HEK293 (cell line): ENCODE data around the gene TRAF3.

ENCODE experiments used
- CTCF ChIA-PET: fragments of 350-600 bp; formaldehyde crosslinking; extraction: SDS; loops from one replicate; lab custom pipeline; 2021; ENCODE audit warnings: antibody characterized with exemption; lab: Yijun Ruan, JAX
- POLR2A ChIA-PET: fragments of 300-600 bp; formaldehyde crosslinking; extraction: SDS; loops from one replicate; lab custom pipeline; 2020; ENCODE audit warnings: antibody characterized with exemption, inconsistent platforms; lab: Yijun Ruan, JAX
- H3K27ac ChIP-seq: fragments of 200-500 bp; sonication (Bioruptor generic); 2 replicates; pipeline ENCODE4 v1.5.1; 2014; ENCODE audit warnings: low read depth, low read length, control low read depth, inconsistent platforms; ENCODE audit errors: extremely low read depth
- H3K36me3 ChIP-seq, 2 experiments: fragments of 200-500 bp in 1 of 2; sonication (Bioruptor generic) in 1 of 2; 1 replicate in 1 of 2; 2 replicates in 1 of 2; pipeline ENCODE4 v1.5.1; 2014 to 2017; ENCODE audit warnings: inconsistent platforms in 2 of 2, low read length in 2 of 2; ENCODE audit not compliant: control insufficient read depth in 2 of 2, insufficient read depth in 1 of 2
- H3K4me1 ChIP-seq: fragments of 200-500 bp; sonication (Bioruptor generic); 2 replicates; pipeline ENCODE4 v1.5.1; 2014; ENCODE audit warnings: mild to moderate bottlenecking, low read length, inconsistent platforms; ENCODE audit not compliant: control insufficient read depth, insufficient read depth
- H3K4me3 ChIP-seq: 2 replicates; pipeline ENCODE4 v1.5.1; 2011; ENCODE audit warnings: low read depth, mild to moderate bottlenecking, control low read depth, low read length, moderate library complexity
- H3K9me3 ChIP-seq: fragments of 200-500 bp; sonication (Bioruptor generic); 2 replicates; pipeline ENCODE4 v1.5.1; 2014; ENCODE audit warnings: low read depth, low read length, inconsistent platforms; ENCODE audit not compliant: control insufficient read depth, insufficient read depth
- KLF1 ChIP-seq: fragments of 450-650 bp; formaldehyde crosslinking; IDR thresholded peaks from 2 replicates; pipeline ENCODE4 v1.5.1; 2016; ENCODE audit warnings: missing biosample characterization, missing genetic modification characterization
- REPIN1 ChIP-seq: fragments of 450-650 bp; formaldehyde crosslinking; IDR thresholded peaks from 2 replicates; pipeline ENCODE4 v1.5.1; 2017; ENCODE audit warnings: missing biosample characterization, missing genetic modification characterization, low read depth
- ZNF354C ChIP-seq: fragments of 450-650 bp; formaldehyde crosslinking; IDR thresholded peaks from 2 replicates; pipeline ENCODE4 v1.5.1; 2016; ENCODE audit warnings: missing biosample characterization, missing genetic modification characterization, low read depth, borderline replicate concordance
- ZNF561 ChIP-seq: fragments of 450-650 bp; IDR thresholded peaks from 2 replicates; pipeline ENCODE4 v1.5.1; 2018; ENCODE audit warnings: missing biosample characterization, missing genetic modification characterization, borderline replicate concordance
- ZNF571 ChIP-seq: fragments of 450-650 bp; formaldehyde crosslinking; IDR thresholded peaks from 2 replicates; pipeline ENCODE4 v1.5.0; 2017; ENCODE audit warnings: missing biosample characterization, missing genetic modification characterization
- ZNF596 ChIP-seq: fragments of 450-650 bp; IDR thresholded peaks from 2 replicates; pipeline ENCODE4 v1.5.0; 2018; ENCODE audit warnings: missing biosample characterization, mild to moderate bottlenecking, missing genetic modification characterization, moderate library complexity
- ZNF623 ChIP-seq: fragments of 450-650 bp; formaldehyde crosslinking; IDR thresholded peaks from 2 replicates; pipeline ENCODE4 v1.5.1; 2016; ENCODE audit warnings: missing biosample characterization, missing genetic modification characterization
- ZNF843 ChIP-seq: fragments of 450-650 bp; formaldehyde crosslinking; IDR thresholded peaks from 2 replicates; pipeline ENCODE4 v1.5.1; 2016; ENCODE audit warnings: missing biosample characterization, missing genetic modification characterization
- TF ChIP-seq, protein P1 (sequence below): fragments of 450-650 bp; formaldehyde crosslinking; IDR thresholded peaks from 2 replicates; pipeline ENCODE4 v1.5.1; 2017; ENCODE audit warnings: missing biosample characterization, missing genetic modification characterization
- TF ChIP-seq, protein P2 (sequence below): fragments of 450-650 bp; formaldehyde crosslinking; IDR thresholded peaks from 2 replicates; pipeline ENCODE4 v1.5.1; 2016; ENCODE audit warnings: missing biosample characterization, missing genetic modification characterization
- TF ChIP-seq, protein P3 (sequence below): IDR thresholded peaks from 2 replicates; pipeline ENCODE4 v1.6.1; 2011; ENCODE audit warnings: mild to moderate bottlenecking, low read depth, low read length, borderline replicate concordance
- TF ChIP-seq, protein P4 (sequence below): sonication (generic); formaldehyde crosslinking; IDR thresholded peaks from 2 replicates; pipeline ENCODE4 v1.8.1; 2022; ENCODE audit warnings: mild to moderate bottlenecking, moderate library complexity, missing genetic modification reagents
- TF ChIP-seq, protein P5 (sequence below): fragments of 450-650 bp; formaldehyde crosslinking; IDR thresholded peaks from 2 replicates; pipeline ENCODE4 v1.5.1; 2016; ENCODE audit warnings: missing biosample characterization, missing genetic modification characterization
- TF ChIP-seq, protein P6 (sequence below): fragments of 450-650 bp; formaldehyde crosslinking; IDR thresholded peaks from 2 replicates; pipeline ENCODE4 v1.5.1; 2016; ENCODE audit warnings: missing biosample characterization, missing genetic modification characterization
- TF ChIP-seq, protein P7 (sequence below): fragments of 450-650 bp; formaldehyde crosslinking; IDR thresholded peaks from 2 replicates; pipeline ENCODE4 v1.5.1; 2016; ENCODE audit warnings: missing biosample characterization, missing genetic modification characterization

Gene TRAF3

DNA sequence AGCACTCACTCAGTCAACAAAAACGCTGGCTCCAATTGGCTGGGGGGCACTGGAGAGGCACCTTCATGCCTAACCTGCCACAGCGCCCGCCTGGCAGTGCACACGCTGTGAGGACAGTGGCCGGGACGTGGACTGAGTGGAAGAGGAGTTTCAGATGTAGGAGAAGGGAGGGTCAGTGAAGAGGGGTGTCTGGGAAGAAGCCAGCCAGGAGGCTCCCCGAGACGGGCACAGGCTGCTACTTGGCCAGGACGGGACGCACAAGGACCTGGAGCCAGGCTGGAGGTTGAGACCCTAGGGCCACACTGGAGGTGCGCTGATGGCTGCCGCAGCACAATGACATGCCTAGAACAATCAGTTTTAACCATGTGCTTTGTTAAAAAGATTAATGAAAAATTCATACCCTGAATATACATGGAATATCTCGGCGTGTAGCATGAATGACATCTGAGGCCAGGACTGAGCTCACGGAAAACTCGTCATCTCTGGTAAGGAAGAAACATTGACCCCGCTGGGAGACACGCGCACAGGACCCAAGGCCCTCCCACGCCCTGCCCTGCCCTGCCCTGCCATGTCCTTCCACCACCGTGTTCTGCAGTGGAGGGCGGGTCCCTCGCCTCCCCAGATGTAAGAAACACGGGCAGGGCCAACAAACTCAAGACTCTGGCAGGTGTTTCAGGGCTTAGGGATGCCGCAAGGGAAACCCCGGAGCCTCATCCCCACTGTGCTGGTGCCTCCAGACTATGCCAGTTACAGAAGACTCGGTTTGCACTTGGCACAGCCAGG lies 170.3 kb downstream of the TRAF3 start:
- Histone ChIP-seq H3K4me1 (no peaks in the 10 kb centered on the region), H3K36me3 (peaks cover 7 to 85% of the 10 kb centered on the region in 2 experiments; a peak in 2 of 3 replicates), H3K4me3 (no peak overlapping the region), H3K27ac (no peak overlapping the region), H3K9me3 (no peaks in the 10 kb centered on the region)
- TF ChIP-seq ZNF571 (tag by site-specific recombination) (no peak), KLF1 (tag by site-specific recombination) (peak; percentile 92)
- TF ChIP-seq, protein P1, sequence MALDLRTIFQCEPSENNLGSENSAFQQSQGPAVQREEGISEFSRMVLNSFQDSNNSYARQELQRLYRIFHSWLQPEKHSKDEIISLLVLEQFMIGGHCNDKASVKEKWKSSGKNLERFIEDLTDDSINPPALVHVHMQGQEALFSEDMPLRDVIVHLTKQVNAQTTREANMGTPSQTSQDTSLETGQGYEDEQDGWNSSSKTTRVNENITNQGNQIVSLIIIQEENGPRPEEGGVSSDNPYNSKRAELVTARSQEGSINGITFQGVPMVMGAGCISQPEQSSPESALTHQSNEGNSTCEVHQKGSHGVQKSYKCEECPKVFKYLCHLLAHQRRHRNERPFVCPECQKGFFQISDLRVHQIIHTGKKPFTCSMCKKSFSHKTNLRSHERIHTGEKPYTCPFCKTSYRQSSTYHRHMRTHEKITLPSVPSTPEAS: no peak
- TF ChIP-seq, protein P2, sequence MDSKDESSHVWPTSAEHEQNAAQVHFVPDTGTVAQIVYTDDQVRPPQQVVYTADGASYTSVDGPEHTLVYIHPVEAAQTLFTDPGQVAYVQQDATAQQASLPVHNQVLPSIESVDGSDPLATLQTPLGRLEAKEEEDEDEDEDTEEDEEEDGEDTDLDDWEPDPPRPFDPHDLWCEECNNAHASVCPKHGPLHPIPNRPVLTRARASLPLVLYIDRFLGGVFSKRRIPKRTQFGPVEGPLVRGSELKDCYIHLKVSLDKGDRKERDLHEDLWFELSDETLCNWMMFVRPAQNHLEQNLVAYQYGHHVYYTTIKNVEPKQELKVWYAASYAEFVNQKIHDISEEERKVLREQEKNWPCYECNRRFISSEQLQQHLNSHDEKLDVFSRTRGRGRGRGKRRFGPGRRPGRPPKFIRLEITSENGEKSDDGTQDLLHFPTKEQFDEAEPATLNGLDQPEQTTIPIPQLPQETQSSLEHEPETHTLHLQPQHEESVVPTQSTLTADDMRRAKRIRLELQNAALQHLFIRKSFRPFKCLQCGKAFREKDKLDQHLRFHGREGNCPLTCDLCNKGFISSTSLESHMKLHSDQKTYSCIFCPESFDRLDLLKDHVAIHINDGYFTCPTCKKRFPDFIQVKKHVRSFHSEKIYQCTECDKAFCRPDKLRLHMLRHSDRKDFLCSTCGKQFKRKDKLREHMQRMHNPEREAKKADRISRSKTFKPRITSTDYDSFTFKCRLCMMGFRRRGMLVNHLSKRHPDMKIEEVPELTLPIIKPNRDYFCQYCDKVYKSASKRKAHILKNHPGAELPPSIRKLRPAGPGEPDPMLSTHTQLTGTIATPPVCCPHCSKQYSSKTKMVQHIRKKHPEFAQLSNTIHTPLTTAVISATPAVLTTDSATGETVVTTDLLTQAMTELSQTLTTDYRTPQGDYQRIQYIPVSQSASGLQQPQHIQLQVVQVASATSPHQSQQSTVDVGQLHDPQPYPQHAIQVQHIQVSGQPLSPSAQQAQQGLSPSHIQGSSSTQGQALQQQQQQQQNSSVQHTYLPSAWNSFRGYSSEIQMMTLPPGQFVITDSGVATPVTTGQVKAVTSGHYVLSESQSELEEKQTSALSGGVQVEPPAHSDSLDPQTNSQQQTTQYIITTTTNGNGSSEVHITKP: no peak
- ChIA-PET CTCF (no interaction called here), POLR2A (no interaction called here)

DNA sequence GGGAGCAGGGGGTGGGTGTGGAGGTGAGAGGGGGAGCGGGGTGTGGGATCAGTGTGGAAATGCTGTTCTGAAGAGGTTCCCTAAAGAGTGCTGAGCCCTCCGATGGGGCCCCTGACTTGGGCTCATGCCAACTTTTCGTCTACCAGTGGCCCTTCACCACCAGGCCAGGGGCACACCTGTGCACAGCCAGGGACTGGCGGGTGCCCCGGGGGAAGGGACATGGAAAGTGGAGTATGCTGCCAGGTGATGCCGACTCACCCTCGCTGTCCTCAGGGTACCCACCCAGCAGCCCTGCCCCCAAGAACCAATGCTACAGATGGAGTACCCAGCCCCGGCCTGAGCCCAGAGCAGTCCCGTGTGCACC lies 171.4 kb downstream of the TRAF3 start:
- ChIA-PET POLR2A (no interaction called here), CTCF (no interaction called here)
- no peak overlapping the region for H3K27ac ChIP-seq
- H3K4me3 ChIP-seq: no peak overlapping the region
- H3K9me3 ChIP-seq: no peaks in the 10 kb centered on the region
- H3K4me1 ChIP-seq: no peaks in the 10 kb centered on the region
- H3K36me3 ChIP-seq: peaks cover 7 to 87% of the 10 kb centered on the region in 2 experiments; a peak in 2 of 3 replicates
- TF ChIP-seq ZNF623 (no peak), ZNF596 (tag by site-specific recombination) (no peak), ZNF843 (tag by site-specific recombination) (no peak)
- TF ChIP-seq, protein P3, sequence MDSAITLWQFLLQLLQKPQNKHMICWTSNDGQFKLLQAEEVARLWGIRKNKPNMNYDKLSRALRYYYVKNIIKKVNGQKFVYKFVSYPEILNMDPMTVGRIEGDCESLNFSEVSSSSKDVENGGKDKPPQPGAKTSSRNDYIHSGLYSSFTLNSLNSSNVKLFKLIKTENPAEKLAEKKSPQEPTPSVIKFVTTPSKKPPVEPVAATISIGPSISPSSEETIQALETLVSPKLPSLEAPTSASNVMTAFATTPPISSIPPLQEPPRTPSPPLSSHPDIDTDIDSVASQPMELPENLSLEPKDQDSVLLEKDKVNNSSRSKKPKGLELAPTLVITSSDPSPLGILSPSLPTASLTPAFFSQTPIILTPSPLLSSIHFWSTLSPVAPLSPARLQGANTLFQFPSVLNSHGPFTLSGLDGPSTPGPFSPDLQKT: no peak
- TF ChIP-seq, protein P4, sequence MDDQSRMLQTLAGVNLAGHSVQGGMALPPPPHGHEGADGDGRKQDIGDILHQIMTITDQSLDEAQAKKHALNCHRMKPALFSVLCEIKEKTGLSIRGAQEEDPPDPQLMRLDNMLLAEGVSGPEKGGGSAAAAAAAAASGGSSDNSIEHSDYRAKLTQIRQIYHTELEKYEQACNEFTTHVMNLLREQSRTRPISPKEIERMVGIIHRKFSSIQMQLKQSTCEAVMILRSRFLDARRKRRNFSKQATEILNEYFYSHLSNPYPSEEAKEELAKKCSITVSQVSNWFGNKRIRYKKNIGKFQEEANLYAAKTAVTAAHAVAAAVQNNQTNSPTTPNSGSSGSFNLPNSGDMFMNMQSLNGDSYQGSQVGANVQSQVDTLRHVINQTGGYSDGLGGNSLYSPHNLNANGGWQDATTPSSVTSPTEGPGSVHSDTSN (CRISPR knock-in tag): no peak

DNA sequence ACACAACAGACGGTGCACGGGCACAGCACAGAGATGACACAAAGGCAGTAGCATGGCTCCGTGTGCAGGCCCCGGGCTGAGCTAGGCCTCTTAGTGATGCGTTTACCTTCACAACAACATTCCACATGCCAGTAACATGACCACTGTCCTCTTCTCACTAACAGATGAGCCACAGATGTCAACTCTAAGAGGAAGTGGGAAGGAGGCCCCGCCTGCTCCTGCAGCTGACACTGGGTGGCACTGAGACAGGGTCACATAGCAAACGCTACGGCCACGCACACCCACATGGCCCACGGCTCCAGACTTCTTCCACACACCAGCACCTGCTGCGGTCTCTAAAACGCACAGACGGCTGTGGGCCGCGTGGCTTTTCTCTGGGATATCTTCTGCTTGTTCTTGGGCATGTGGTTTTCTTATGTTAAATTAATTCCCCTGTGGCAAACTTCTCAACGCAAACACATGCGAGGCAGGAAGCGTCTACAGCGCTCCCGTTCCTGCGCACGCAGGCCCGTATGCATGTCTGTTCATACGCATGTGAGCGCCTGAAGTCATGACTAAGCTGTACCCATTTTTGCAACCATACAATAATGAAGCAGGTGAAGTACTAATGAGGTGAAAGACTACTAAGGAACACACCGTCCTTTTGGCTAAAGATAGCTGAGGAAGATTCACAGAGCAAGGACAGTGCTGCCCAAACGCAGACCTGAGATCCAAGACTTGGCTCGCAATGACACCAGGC lies 172.0 kb downstream of the TRAF3 start:
- CTCF ChIA-PET: no interaction called here
- Histone ChIP-seq H3K36me3 (peaks cover 7 to 87% of the 10 kb centered on the region in 2 experiments; a peak in 2 of 3 replicates), H3K9me3 (no peaks in the 10 kb centered on the region), H3K4me3 (no peak overlapping the region), H3K4me1 (no peaks in the 10 kb centered on the region), H3K27ac (no peak overlapping the region)
- POLR2A ChIA-PET: no interaction called here
- TF ChIP-seq ZNF561 (tag by site-specific recombination) (no peak), ZNF843 (tag by site-specific recombination) (no peak), REPIN1 (tag by site-specific recombination) (no peak), ZNF354C (tag by site-specific recombination) (no peak)
- TF ChIP-seq, protein P5, sequence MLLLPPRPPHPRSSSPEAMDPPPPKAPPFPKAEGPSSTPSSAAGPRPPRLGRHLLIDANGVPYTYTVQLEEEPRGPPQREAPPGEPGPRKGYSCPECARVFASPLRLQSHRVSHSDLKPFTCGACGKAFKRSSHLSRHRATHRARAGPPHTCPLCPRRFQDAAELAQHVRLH (tag by site-specific recombination): no peak
- TF ChIP-seq, protein P6, sequence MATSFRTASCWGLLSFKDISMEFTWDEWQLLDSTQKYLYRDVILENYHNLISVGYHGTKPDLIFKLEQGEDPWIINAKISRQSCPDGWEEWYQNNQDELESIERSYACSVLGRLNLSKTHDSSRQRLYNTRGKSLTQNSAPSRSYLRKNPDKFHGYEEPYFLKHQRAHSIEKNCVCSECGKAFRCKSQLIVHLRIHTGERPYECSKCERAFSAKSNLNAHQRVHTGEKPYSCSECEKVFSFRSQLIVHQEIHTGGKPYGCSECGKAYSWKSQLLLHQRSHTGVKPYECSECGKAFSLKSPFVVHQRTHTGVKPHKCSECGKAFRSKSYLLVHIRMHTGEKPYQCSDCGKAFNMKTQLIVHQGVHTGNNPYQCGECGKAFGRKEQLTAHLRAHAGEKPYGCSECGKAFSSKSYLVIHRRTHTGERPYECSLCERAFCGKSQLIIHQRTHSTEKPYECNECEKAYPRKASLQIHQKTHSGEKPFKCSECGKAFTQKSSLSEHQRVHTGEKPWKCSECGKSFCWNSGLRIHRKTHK (tag by site-specific recombination): no peak
- TF ChIP-seq, protein P4 (CRISPR knock-in tag): no peak
- TF ChIP-seq, protein P7, sequence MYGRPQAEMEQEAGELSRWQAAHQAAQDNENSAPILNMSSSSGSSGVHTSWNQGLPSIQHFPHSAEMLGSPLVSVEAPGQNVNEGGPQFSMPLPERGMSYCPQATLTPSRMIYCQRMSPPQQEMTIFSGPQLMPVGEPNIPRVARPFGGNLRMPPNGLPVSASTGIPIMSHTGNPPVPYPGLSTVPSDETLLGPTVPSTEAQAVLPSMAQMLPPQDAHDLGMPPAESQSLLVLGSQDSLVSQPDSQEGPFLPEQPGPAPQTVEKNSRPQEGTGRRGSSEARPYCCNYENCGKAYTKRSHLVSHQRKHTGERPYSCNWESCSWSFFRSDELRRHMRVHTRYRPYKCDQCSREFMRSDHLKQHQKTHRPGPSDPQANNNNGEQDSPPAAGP (tag by site-specific recombination): no peak
